HepG2 (cell line): ENCODE results near the gene CYP2A7. TPM values are rescaled to one million over a fixed set of nuclear protein-coding genes. Genes with fewer than 3 reads are reported as not detected.

Experiments used
- CBX5 ChIP-seq: sonication (generic); formaldehyde crosslinking; IDR thresholded peaks from 2 replicates; pipeline ENCODE4 v1.4.0; 2020; ENCODE audit warnings: missing genetic modification reagents, borderline replicate concordance
- DNMT3B ChIP-seq: conservative IDR thresholded peaks from 2 replicates; pipeline ENCODE4 v1.6.1; 2016; ENCODE audit warnings: missing biosample characterization, control low read depth
- ERF ChIP-seq: IDR thresholded peaks from 2 replicates; pipeline ENCODE4 v1.6.1; 2018; ENCODE audit warnings: missing biosample characterization, missing genetic modification reagents
- GATAD1 ChIP-seq: IDR thresholded peaks from 2 replicates; pipeline ENCODE4 v1.6.1; 2016; ENCODE audit warnings: missing genetic modification reagents, missing compliant biosample characterization
- HMG20A ChIP-seq: IDR thresholded peaks from 2 replicates; pipeline ENCODE4 v1.6.1; 2016; ENCODE audit warnings: borderline replicate concordance
- KDM3A ChIP-seq: IDR thresholded peaks from 2 replicates; pipeline ENCODE4 v1.6.1; 2018; ENCODE audit warnings: low read depth, missing compliant biosample characterization
- MIER3 ChIP-seq: IDR thresholded peaks from 2 replicates; pipeline ENCODE4 v1.6.1; 2016; ENCODE audit warnings: missing compliant biosample characterization, borderline replicate concordance
- MYC ChIP-seq: sonication (generic); formaldehyde crosslinking; IDR thresholded peaks from 2 replicates; pipeline ENCODE4 v1.9.0; 2021; ENCODE audit warnings: missing genetic modification reagents, borderline replicate concordance
- NFE2L2 ChIP-seq: fragments of 150-350 bp; IDR thresholded peaks from 2 replicates; pipeline ENCODE4 v1.6.1; 2014; ENCODE audit warnings: low read length
- RFX3 ChIP-seq: IDR thresholded peaks from 2 replicates; pipeline ENCODE4 v1.6.1; 2016; ENCODE audit warnings: missing biosample characterization, missing genetic modification reagents
- SOX6 ChIP-seq, 2 experiments: fragments of 450-650 bp in 1 of 2; sonication (generic) in 1 of 2; formaldehyde crosslinking in 1 of 2; IDR thresholded peaks; 2 replicates each; pipeline versions ENCODE4 v1.4.0 to v1.6.1; 2017 to 2020; ENCODE audit warnings: antibody characterized with exemption in 1 of 2, mild to moderate bottlenecking in 1 of 2, missing genetic modification reagents in 1 of 2
- SP5 ChIP-seq: IDR thresholded peaks from 2 replicates; pipeline ENCODE4 v1.6.1; 2016; ENCODE audit warnings: low read depth, borderline replicate concordance
- SYNCRIP ChIP-seq: fragments of 200-400 bp; formaldehyde crosslinking; IDR thresholded peaks from 2 replicates; pipeline ENCODE4 v1.6.1; 2018; ENCODE audit warnings: mild to moderate bottlenecking, low read depth, low read length; ENCODE audit not compliant: insufficient read depth
- TCF7L2 ChIP-seq: IDR thresholded peaks from 2 replicates; pipeline ENCODE4 v1.6.1; 2011; ENCODE audit warnings: mild to moderate bottlenecking, low read depth, low read length, moderate library complexity
- WIZ ChIP-seq: sonication (generic); formaldehyde crosslinking; IDR thresholded peaks from 2 replicates; pipeline ENCODE4 v1.5.1; 2020; ENCODE audit warnings: mild to moderate bottlenecking, missing genetic modification reagents
- ZNF253 ChIP-seq: sonication (generic); formaldehyde crosslinking; IDR thresholded peaks from 2 replicates; pipeline ENCODE4 v1.8.0; 2022; ENCODE audit warnings: mild to moderate bottlenecking, missing genetic modification reagents, borderline replicate concordance
- ZNF652 ChIP-seq: IDR thresholded peaks from 2 replicates; pipeline ENCODE4 v1.6.1; 2016; ENCODE audit warnings: low read depth, borderline replicate concordance
- ZNF816 ChIP-seq: sonication (generic); formaldehyde crosslinking; IDR thresholded peaks from 2 replicates; pipeline ENCODE4 v1.8.0; 2022; ENCODE audit warnings: missing genetic modification reagents, mild to moderate bottlenecking, borderline replicate concordance
- polyA plus RNA-seq, 8 experiments: library from polyadenylated mRNA; depleted of rRNA in 3 of 8; stranded (reverse) in 7 of 8; unstranded in 1 of 8; fragments of >200 nt; fragmentation: Illumina TruSeq in 4 of 8; extraction: Trizol in 4 of 8; gene quantifications; 2 replicates each; pipeline versions ENCODE4 v1.2.1 to v1.2.3, GENCODE V29; 2011 to 2016; ENCODE audit warnings: low read depth in 4 of 8, missing spikeins in 1 of 8, mixed read lengths in 1 of 8; ENCODE audit not compliant: insufficient read depth in 1 of 8
- total RNA-seq, 5 experiments: library from RNA; depleted of rRNA; stranded (reverse); fragments of >200 nt; fragmentation: Illumina TruSeq; extraction: Trizol; gene quantifications; 2 replicates each; pipeline ENCODE4 v1.2.3, GENCODE V29; 2016; ENCODE audit warnings: low read depth in 1 of 5
- TF ChIP-seq, protein P1 (sequence below): sonication (generic); formaldehyde crosslinking; IDR thresholded peaks from 2 replicates; pipeline ENCODE4 v1.4.0; 2020; ENCODE audit warnings: missing genetic modification reagents
- TF ChIP-seq, protein P2 (sequence below): sonication (generic); formaldehyde crosslinking; IDR thresholded peaks from 2 replicates; pipeline ENCODE4 v1.4.0; 2020; ENCODE audit warnings: mild to moderate bottlenecking, missing genetic modification reagents
- TF ChIP-seq, protein P3 (sequence below): sonication (generic); formaldehyde crosslinking; IDR thresholded peaks from 2 replicates; pipeline ENCODE4 v1.8.0; 2022; ENCODE audit warnings: missing genetic modification reagents, mild to moderate bottlenecking, inconsistent platforms, borderline replicate concordance

CYP2A7 gene
- total and polyA plus RNA-seq, 2 of the 13 experiments (the other 11 are each of a cell fraction or from before 2014, with no cell fraction given) = not detected

DNA sequence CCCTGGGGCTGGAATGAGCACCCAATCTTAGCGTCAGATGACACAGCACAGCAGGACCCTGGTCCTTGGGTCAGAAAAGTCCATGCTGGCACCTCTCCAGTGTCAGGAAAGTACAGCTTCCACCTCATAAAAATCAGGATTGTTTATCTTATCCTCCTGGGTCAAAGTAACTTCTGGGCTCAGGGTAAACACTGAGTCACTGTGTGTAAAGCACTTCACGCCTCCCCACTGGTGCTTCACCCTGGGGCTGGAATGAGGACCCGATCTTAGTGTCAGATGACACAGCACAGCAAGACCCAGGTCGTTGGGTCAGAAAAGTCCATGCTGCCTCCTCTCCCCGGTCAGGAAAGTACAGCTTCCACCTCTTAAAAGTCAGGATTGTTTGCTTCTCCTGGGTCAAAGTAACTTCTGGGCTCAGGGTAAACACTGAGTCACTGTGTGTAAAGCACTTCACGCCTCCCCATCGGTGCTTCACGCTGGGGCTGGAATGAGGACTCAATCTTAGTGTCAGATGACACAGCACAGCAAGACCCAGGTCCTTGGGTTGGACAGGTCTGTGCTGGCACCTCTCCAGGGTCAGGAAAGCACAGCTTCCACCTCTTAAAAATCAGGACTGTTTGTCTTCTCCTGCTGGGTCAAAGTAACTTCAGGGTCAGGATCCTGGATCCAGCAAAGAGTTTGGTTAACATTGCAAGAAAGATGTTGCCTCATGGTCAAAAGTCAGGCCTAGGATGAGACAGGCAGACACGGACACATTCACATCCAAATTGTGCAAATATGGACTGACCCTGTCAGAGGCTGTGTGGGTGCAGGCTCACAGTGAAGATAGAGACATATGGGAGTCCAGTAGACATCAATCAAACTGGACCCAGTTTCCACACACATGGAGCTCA is 39.2 kb upstream of the CYP2A7 start (continued):
- TF ChIP-seq, protein P1, sequence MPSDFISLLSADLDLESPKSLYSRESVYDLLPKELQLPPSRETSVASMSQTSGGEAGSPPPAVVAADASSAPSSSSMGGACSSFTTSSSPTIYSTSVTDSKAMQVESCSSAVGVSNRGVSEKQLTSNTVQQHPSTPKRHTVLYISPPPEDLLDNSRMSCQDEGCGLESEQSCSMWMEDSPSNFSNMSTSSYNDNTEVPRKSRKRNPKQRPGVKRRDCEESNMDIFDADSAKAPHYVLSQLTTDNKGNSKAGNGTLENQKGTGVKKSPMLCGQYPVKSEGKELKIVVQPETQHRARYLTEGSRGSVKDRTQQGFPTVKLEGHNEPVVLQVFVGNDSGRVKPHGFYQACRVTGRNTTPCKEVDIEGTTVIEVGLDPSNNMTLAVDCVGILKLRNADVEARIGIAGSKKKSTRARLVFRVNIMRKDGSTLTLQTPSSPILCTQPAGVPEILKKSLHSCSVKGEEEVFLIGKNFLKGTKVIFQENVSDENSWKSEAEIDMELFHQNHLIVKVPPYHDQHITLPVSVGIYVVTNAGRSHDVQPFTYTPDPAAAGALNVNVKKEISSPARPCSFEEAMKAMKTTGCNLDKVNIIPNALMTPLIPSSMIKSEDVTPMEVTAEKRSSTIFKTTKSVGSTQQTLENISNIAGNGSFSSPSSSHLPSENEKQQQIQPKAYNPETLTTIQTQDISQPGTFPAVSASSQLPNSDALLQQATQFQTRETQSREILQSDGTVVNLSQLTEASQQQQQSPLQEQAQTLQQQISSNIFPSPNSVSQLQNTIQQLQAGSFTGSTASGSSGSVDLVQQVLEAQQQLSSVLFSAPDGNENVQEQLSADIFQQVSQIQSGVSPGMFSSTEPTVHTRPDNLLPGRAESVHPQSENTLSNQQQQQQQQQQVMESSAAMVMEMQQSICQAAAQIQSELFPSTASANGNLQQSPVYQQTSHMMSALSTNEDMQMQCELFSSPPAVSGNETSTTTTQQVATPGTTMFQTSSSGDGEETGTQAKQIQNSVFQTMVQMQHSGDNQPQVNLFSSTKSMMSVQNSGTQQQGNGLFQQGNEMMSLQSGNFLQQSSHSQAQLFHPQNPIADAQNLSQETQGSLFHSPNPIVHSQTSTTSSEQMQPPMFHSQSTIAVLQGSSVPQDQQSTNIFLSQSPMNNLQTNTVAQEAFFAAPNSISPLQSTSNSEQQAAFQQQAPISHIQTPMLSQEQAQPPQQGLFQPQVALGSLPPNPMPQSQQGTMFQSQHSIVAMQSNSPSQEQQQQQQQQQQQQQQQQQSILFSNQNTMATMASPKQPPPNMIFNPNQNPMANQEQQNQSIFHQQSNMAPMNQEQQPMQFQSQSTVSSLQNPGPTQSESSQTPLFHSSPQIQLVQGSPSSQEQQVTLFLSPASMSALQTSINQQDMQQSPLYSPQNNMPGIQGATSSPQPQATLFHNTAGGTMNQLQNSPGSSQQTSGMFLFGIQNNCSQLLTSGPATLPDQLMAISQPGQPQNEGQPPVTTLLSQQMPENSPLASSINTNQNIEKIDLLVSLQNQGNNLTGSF = no peak
- TF ChIP-seq NFE2L2 = no peak
- peak; percentile 99 for TF ChIP-seq HMG20A (CRISPR knock-in tag)
- no peak for TF ChIP-seq WIZ (CRISPR knock-in tag)
- TF ChIP-seq MIER3 (CRISPR knock-in tag) = peak; percentile 82; the same call in 1 of the 2 replicates
- peak; percentile 94; the same call in 1 of the 2 replicates for TF ChIP-seq ZNF816 (CRISPR knock-in tag)
- TF ChIP-seq CBX5 (CRISPR knock-in tag) = peak; percentile 63; the same call in 1 of the 2 replicates
- TF ChIP-seq SP5 = peak; percentile 45; the same call in 1 of the 2 replicates
- TF ChIP-seq KDM3A (CRISPR knock-in tag) = peak; percentile 28; the same call in 1 of the 2 replicates
- no peak for TF ChIP-seq SOX6 (IDR thresholded peaks at IDR 0.05)
- TF ChIP-seq SOX6 (CRISPR knock-in tag; IDR thresholded peaks at IDR 0.05) = peak; percentile 92
- peak; percentile 59; the same call in 1 of the 2 replicates for TF ChIP-seq MYC (CRISPR knock-in tag)
- peak; percentile 50; the same call in 1 of the 2 replicates for TF ChIP-seq GATAD1
- peak; percentile 82 for TF ChIP-seq ERF (CRISPR knock-in tag)
- peak; percentile 90; the same call in 1 of the 2 replicates for TF ChIP-seq DNMT3B (CRISPR knock-in tag)
- TF ChIP-seq, protein P2, sequence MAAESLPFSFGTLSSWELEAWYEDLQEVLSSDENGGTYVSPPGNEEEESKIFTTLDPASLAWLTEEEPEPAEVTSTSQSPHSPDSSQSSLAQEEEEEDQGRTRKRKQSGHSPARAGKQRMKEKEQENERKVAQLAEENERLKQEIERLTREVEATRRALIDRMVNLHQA = no peak
- no peak for TF ChIP-seq TCF7L2
- TF ChIP-seq, protein P3, sequence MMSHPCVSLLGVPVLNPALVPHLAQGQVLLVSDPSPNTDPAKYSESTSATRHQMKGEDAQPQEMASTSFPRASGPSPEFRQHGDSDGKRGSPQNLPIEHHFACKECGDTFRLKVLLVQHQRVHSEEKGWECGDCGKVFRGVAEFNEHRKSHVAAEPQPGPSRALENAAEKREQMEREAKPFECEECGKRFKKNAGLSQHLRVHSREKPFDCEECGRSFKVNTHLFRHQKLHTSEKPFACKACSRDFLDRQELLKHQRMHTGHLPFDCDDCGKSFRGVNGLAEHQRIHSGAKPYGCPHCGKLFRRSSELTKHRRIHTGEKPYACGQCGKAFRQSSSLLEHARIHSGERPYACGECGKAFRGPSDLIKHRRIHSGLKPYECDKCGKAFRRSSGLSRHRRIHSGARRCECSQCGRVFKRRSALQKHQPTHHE (CRISPR knock-in tag) = no peak
- no peak for TF ChIP-seq ZNF253 (CRISPR knock-in tag)
- TF ChIP-seq RFX3 (CRISPR knock-in tag) = no peak
- no peak for TF ChIP-seq SYNCRIP
- no peak for TF ChIP-seq ZNF652 (CRISPR knock-in tag)
